COLO668 (cell line): ENCODE data around the gene PTGER4.
"Not testable (repeated sequence)": the region's sequence is repeated elsewhere in the genome, so short reads cannot be mapped to it uniquely, and the experiment has no call there.

ENCODE experiments used
- DNase-seq: peaks from one replicate; lab custom pipeline; 2025; ENCODE audit not compliant: unreplicated experiment; lab: John Stamatoyannopoulos, UW

Gene PTGER4

DNA sequence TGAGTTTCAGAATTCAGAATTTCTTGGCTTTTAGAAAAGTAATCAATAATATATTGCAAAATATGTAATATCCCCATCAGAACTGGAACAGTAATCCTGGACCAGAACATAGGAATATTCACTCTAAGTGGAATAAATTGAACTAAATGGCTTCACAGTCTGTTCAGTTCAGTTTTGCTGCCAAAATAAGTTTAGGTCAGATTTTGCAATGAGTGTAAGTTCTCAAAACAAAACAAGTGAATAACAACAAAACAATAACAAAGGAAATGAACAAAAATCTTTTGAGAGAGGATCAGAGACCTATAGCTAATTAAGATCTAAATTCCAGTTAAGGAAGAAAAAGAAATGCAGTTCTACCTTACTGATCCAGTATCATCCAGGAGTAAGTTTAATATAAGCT is 9.3 kb downstream of the PTGER4 start:
- DNase-seq, result no peak

DNA sequence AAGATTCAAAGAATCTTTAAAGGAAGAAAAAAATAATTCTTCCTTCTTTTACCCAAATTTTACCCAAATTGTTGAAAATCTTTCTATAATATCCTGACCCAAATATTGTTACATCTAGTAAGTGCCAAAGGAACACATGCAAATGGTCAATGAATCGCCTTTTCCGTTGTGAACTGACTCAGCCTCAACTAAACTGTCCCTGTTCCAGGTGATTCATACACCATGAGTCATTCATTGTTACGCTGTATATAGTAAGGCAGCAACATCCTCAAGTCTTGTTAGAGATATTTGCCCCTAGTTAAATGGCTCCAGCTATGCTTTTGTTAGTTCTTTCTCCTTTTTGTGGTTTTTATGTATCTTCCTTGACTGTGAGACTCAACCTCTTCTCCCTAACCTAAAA is 9.7 kb downstream of the PTGER4 start:
- DNase-seq, result no peak

DNA sequence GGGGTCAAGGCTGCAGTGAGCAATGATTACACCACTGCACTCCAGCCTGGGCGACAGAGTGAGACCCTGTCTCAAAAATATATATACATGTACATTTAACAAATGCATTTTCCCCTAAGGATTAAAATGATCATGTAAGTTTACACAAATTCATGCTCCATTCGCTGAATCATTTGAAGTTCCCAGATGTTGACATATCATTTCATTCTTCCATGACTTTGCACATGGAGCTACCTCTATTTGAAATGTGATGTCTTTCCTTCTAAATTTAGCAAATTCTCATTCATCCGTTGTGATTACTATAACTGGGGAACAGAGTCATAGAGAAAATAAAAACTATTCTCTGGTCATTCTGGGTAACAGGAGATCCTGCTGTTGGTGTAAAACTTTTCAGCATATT is 10.6 kb downstream of the PTGER4 start:
- no peak for DNase-seq

DNA sequence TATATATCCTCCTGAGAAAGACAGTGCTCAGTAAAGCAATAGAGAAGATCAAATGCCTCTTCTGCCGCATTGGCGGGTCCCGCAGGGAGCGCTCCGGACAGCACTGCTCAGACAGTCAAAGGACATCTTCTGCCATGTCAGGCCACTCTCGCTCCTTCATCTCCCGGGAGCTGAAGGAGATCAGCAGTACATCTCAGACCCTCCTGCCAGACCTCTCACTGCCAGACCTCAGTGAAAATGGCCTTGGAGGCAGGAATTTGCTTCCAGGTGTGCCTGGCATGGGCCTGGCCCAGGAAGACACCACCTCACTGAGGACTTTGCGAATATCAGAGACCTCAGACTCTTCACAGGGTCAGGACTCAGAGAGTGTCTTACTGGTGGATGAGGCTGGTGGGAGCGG is 12.2 kb downstream of the PTGER4 start:
- DNase-seq, result no peak

DNA sequence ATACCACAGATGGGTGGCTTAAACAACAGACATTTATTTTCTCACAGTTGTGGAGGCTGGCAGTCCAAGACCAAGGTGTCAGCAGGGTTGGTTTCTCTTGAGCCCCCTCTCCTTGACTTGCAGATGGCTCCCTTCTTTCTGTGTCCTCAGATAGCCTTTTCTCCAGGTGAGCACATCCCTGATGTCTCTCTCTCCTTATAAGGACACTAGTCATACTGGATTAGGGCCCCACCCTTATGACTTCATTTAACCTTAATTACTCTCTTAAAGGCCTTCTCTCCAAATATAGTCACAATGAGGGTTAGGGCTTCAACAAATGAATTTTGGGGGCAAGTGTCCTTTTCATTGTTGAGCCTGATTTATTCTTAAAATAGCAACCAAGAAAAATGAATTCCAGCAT is 14.7 kb downstream of the PTGER4 start:
- no peak for DNase-seq

DNA sequence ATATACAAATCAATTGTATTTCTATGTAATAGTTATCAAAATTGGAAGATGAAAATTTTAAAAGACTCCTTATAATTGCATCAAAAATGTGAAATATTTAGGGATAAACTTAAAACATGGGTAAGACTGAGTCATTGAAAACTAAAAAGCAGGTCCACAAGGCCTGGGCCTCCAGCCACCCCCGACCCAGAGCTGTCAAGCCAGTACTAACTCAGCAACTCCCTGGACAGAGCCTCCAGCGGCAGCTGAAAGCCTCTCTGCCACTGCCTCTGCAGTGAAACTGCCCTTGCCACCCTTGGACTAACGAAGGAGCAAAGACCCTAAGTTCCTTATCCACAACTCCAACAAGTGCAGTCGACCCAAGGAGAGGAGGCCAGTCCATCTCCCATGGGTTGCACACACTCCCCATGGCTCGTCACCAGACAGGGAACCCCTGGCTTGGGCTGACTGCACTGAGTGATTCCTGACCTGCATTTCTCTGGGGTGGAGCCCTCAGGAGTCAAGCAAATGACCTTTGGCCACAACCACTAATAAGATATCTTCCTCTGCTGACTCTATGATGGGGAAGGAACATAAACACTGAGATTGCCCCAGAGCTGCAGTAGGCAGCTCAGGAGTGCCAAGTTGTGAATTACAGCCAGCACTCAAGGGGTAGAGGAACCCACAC is 20.5 kb downstream of the PTGER4 start:
- DNase-seq, result no peak

DNA sequence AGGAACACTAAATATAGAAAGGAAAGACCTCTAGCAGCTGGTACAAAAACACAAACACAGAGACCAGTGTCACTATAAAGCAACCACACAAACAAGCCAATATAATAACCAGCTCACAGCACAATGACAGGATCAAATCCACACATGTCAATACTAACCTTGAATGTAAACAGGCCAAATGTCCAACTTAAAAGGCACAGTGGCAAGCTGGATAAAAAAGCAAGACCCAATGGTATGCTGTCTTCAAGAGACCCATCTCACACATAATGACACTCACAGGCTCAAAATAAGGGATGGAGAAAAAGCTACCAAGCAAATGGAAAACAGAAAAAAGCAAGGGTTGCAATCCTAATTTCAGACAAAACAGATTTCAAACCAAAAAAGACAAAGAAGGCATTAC is 22.3 kb downstream of the PTGER4 start:
- DNase-seq, result not testable (repeated sequence)

DNA sequence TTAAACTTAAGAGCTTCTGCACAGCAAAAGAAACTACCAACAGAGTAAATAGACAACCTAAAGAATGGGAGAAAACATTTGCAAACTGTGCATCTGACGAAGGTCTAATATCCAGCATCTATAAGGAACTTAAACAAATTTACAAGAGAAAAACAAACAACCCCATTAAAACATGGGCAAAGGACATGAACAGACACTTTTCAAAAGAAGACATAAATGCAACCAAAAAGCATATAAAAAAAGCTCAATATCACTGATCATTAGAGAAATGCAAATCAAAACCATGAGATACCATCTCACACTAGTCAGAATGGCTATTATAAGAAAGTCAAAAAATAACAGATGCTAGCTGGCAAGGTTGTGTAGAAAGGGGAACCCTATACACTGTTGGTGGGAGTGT is 25.8 kb downstream of the PTGER4 start:
- DNase-seq, result not testable (repeated sequence)

DNA sequence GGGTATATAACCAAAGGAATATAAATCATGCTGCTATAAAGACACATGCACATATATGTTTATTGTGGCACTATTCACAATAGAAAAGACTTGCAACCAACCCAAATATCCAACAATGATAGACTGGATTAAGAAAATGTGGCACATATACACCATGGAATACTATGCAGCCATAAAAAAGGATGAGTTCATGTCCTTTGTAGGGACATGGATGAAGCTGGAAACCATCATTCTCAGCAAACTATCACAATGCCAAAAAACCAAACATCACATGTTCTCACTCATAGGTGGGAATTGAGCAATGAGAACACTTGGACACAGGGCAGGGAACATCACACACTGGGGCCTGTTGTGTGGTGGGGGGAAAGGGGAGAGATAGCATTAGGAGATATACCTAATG is 30.9 kb downstream of the PTGER4 start:
- not testable (repeated sequence) for DNase-seq

DNA sequence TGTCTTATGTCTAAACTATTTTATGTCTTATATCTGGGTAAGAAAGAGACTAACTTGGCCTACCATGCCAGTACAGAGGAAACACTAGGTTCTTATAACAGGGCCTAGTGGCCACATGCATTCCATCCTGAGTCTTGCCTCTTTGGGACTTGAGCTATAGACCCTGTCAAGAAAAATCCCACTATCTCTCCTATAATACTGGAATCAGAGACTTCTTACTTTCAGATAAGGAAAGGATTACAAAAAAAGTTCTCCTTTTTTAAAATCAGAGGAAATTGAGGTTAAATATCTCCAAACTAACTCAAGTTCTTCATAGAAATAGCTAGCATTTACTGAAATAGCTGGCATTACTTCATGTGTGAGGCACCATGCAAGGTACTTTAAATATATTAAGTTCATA is 34.3 kb downstream of the PTGER4 start:
- DNase-seq, result no peak

DNA sequence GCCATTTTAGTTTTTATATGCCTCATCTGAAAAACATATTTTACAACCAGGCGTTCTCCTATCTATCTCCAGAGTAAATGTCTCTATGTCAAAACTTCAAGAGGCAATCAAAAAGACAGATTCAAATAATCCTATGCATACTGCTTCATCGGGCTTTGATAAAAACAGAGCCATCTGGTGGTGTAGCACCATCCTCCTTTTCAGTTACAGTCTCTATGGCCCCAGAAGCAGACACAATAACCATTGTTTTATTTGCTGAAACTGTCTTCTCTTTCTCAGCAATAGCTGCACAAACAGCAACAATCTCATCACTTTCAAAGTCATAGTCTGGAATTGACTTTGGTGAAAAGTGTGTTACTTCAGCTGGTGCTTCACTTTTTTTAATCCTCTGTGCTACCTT is 36.3 kb downstream of the PTGER4 start:
- no peak for DNase-seq

DNA sequence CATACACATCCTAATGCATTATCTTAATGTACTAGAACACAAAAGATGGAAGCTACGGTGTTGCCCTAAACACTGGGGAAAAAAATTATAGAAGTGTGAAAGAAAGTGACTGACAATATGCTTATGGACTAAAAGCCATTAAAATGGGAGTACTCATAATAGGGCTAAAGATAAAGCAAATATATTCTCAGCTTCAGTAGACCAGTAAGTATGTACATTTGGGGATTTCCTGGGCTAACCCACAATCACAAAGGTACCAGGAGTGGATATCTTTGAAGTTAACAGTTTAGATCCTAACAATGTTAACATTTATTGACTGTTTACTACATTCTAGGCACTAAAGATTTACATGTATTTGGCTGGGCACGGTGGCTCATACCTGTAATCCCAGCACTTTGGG is 36.9 kb downstream of the PTGER4 start:
- no peak for DNase-seq

DNA sequence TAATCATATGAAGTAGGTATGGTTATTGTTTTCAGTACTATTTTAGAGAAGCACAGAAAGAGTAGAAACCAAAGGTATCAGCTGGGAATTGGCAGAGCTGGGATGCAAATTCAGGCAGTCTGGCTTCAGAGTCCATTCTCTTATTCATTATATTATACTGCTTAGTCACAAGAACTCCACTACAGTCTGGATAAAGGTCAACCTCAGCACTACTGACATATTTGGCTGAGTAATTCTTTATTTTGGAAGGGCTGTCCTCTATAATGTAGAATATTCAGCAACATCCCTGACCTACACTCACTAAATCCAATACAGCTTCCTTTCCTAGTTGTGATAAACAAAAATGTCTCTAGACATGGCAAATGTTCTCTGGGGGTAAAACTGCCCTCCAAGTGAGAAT is 37.6 kb downstream of the PTGER4 start:
- DNase-seq, result no peak

DNA sequence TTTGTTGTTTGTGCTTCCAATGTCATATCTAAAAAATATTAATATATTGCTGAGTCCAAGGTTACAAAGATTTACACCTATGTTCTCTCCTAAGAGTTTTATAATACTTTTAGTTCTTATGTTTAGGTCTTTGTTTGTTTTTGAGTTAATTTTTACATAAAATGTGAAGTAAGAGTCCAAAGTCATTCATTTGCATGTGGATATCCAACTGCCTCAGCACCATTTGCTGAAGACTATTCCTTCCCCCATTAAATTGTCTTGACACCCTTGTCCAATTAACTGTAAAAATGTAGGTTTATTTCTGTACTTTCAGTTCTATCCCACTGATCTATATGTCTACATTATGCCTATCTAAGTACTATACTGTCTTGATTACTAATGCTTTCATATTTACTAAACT is 40.4 kb downstream of the PTGER4 start:
- no peak for DNase-seq

DNA sequence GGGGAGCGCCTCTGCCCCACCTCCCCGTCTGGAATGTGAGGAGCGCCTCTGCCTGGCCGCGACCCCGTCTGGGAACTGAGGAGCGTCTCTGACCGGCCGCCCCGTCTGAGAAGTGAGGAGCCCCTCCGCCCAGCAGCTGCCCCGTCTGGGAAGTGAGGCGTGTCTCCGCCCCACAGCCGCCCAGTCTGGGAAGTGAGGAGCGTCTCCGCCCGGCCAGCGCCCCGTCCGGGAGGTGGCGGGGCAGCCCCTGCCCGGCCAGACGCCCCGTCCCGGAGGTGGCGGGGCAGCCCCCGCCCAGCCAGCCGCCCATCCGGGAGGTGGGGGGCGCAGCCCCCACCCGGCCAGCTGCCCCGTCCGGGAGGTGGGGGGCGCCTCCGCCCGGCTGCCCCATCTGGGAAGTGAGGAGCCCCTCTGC is 42.8 kb downstream of the PTGER4 start:
- not testable (repeated sequence) for DNase-seq

DNA sequence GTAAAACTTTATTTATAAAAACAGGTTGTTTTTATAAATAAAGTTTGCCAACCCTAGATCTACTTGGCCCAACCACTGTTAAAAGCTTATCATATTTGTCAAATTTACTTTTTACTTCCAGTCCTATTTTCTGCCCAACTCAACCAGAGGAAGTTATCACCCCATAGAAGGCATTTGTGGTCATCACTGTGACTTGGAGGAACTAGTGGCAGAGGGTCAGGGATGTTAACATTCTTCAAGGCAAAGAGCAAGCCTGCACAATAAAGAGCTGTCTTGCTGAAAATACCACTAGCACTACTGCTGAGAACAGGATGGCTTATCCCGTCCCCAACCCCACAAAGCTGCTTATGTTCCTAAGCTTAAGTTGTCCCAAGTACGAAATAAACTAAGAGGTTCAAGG is 53.7 kb downstream of the PTGER4 start:
- no peak for DNase-seq

DNA sequence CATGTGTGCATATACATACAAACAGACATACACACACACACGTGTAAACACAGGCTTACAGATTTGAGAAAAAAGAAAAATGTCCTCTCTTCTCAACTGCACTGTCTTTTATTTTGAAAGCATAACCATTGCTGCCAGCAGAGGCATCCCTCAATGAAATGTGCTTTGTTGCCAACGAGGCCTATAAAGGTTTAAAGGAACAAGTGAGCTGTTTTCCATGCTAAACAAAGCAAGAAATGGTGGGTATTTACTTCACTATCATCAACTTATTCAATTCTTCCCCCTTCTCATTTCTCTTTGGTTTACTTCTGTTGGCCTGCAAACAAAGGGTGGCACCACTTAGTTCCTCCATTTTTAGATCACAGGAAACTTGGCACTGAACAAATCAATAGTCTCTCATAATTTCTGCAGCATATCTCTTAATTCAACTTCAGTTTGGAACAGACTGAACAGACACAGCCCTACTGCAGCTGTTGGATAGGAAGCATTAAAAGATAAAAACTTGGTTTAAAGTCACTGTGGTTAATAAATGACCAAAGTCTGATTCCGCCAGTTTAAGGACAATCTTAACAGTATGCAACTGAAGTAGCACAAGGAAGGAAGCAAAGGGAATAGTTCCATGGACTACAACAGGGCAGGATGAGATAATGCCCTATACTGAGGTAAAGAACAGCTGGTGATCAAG is 54.3 kb downstream of the PTGER4 start:
- DNase-seq, result no peak

DNA sequence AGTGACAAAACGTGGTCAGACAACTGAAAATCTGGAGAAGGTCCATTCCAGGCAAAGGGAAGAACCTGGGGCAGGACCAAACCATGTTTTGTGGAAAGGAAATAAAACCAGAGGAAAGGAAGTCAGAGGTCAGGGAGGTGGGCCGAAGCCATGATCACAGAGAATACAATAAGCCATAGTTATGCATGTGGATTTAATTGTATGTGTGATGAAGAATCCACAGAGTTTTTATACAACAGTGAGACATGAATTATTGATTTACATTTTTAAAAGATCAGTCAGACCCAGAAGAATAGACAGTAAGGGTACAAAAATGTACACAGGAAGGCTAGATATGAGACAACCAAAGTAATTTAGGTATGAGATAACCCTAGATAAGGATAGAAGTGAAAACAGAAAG is 55.3 kb downstream of the PTGER4 start:
- DNase-seq, result no peak

DNA sequence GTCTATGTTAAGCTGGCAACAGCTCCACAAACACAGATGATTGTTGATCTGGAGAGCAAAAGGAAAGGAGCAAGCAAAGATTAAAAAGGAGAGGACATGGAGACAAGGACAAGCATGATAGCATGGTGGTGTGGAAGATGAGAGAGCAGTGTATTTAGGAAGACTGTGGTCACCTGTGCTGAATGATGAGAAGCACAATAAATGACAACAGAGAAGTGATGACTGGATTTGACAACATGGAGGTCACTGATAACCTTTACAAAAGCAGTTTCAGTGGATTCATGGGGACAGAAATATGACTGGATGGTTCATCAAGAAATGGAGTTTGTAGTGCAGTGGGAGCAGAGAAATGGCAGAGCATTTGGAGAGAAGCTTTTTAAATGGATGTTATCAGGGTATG is 55.9 kb downstream of the PTGER4 start:
- DNase-seq, result no peak

DNA sequence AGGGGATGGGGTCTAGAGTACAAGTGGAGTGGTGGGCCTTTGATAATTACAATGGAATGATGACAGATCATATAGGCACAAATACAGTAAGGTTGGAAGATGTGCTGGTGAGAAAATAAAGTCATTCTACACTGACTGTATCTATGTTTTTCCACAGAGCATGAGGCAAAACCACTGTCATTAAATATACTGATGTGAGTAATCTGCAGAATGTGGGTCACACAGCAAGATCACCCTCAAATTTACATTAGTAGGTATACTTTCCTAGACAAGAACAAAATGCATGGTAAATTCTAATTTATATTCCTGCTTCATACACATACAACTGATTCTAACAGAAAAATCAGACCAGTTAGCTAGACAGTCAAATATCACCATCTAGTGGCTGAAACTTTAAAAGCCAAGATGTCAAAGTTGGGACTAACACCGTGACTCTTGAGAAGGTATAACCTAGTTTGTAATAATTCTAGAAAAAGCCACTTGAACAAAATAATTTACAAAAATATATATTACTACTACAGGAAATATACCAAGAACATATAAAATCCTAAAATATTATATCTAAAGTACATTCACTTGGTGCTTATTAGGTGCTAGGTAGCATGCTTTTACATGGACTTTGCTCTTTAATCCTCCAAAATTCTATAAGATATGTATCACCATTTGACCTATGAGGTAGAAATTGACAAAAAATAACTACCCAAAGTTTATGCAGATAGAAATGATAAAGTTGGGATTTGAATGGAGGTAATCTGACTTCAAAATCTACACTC is 56.6 kb downstream of the PTGER4 start:
- no peak for DNase-seq

DNA sequence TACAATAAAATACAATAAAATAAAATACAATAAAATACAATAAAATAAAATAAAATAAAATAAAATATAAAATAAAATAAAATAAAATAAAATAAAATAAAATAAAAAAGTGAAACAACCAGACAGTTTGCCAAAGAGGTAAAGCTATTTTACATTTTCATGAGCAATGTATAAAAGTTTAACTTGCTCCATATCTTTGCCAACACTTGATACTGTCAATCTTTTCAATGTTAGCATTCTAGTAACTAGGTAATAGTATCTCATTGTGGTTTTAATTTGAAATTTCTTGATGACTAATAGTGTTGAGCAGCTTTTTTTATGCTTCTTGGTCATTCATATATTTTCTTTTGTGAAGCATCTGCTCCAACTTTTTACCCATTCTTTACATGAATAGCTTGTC is 58.8 kb downstream of the PTGER4 start:
- DNase-seq, result no peak
